SK-N-DZ (cell line): Measurements from ENCODE around the gene IL17REL.
A peak's percentile ranks its signal among the peaks of the same experiment; 100 is the strongest.

Source experiments
- DNase-seq: peaks from one replicate; pipeline ENCODE4 v3.0.0-alpha.2; 2015; ENCODE audit warnings: low spot score

The IL17REL gene

DNA sequence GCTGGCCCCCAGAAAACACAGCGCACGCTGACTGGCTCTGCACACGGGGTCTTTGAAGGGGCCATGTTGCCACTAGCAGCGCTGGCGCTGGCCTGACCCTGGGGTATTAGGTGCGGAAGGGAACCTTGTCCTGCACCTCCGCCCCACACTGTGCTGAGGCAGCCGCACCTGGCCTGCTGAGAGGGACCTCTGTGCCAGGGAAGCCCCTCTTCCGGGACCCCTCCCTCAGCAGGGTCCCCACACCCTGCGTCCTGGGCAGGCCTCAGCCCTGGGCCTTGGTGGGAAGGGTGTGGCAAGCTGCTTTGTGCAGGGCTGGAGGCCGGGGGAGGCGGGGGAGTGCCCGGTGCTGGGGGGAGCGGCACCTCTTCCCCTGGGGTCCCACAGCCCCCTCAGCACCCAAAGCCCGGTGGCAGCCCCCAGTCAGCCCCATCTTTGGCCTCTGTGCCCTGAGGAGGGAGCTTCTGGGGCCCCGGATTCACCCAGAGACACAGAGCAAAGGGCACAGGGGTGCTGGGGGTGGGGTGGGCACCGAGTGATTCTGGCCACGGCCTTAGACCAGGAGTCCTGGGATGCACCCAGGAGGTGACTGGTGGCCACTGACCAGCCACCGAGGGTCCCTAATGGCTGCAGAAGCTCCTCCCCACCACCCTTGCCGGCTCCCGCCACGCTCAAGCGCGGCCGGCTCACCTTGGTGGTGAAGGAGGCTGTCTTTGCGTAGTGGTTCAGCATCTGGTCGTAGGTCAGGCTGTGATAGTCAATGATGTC lies 34.1 kb upstream of the IL17REL start:
- no peak for DNase-seq

DNA sequence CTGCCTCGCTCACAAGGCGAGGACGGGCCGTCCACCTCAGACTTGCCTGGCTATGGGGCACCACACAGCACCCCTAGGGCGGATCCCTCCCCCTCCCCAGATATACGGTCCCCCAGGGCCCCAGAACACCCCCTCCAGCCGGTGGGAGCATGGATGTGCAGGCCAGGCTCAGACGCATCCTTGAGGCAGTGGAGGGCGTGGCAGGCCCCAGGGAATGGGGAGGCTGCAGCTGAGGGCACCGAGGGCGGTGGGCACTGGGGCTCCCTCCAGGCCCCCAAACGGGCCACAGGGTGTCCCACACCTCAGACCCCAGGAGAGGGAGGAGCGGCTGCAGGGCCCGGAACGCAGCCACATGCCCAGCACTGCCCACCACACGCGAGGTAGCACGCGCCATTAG lies 33.5 kb upstream of the IL17REL start:
- no peak for DNase-seq

DNA sequence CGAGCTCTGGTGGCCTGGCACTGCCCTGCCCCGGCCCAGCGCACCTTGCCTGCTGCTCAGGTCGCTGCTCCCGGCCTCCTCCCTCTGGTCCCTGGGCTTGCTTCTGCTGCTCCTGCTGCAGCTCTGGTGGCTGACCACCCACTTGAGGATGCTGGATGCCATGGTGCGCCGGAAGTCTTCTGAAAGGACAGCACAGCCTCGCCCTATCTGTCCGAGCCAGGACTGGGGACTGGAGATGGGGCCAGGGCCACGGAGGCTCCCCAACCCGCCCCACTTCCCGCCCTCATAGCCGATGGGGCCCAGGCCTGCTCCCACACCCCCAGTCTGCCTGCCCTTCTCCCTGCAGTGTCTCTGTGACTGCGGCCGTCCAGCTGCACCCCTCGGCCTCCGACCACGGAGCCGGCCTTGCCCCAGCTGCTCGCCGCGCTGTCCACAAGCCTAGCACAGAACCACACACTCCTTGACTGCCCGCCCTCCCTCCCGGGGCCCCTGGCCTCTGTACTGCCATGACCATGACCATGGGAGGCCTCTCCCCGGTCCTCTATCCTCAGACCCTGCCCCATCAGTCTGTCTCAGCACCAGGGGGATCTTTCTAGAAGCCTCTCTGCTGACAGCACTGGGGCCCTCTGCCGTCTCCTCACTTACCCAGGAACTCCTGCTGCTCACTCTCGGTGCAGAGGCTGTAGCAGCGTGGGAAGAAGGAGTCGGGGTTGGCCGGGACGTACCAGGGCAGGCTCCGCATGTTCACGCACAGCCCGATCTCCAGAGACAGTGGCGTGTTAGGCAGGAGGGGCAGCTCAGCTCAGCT lies 32.9 kb upstream of the IL17REL start:
- DNase-seq = no peak

DNA sequence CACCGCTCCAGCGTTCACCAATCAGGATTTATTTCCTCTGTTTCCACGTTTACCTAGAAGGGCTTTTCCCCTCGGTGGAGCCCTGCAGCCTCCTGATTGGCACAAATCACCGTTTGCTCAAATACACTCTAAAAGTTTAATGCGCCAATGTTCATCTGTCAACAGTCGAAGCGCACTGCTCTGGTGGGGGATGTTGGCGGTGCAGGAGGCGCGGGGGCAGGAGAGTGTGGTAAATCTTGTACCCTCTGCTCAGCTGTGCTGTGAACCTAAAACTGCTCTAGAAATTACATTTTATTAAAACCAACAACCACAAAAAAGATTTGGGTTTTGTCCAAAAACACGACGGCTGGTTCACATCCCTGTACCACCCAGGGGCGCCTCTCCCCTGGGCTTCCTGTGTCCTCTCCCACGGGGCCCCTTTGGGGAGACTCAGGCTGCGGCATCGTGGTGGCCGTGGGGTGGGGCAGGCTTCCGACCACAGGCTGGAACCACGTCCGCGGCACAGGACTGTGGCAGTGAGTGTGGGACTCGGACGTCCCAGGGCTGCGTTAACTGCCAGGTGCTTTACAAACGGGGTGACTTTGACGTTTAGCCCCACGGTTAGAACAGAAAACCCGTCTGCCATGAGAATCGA lies 32.0 kb upstream of the IL17REL start:
- DNase-seq = no peak

DNA sequence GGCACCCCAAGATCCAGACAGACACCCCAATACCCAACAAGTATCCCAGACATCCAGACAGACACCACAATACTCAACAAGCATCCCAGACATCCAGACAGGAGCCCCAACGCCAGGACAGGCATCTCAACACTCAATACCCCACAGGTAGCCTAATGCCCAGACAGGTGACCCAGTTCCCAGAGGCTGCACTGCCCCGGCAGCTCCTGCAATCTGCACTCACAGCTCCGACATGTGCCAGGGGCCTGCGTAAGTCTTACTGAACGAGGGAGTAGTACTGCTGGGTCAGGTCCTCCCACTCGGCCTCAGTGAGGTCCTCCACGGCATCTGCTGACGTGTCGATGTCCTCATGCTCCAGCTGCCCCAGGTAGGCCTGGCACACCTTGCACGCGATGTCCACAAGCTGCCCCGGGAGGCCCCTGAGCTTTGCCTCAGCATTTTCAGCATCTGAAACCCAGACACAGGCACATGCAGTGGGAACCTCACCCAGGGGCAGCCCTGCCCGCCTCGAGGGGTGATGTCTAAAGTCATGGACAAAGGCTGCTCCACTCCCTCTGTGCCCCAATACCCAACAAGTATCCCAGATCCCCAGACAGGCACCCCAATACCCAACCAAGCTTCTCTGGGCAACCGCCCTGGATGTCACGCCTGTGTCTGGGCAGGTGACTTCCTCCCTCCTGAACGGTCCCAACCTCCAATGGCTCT lies 28.9 kb upstream of the IL17REL start:
- DNase-seq = no peak

DNA sequence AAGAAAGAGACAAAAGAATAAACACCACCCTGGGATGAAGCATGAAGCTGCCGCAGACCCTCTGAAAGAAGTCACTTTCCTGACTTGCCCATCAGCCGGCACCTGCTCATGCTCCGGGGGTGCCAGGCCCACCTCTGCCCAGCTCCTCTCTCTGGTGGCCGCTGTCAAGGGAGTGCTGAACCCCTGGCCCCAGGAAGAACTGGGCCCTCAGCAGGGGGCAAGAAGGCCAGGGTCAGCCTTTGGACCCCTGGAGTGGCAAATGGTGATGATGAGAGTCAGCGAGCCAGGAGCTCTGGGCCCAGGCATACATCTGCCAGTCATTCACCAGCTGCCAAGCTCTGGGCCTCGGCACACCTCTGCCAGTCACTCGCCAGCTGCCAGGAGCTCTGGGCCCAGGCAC lies 28.2 kb upstream of the IL17REL start:
- no peak for DNase-seq

DNA sequence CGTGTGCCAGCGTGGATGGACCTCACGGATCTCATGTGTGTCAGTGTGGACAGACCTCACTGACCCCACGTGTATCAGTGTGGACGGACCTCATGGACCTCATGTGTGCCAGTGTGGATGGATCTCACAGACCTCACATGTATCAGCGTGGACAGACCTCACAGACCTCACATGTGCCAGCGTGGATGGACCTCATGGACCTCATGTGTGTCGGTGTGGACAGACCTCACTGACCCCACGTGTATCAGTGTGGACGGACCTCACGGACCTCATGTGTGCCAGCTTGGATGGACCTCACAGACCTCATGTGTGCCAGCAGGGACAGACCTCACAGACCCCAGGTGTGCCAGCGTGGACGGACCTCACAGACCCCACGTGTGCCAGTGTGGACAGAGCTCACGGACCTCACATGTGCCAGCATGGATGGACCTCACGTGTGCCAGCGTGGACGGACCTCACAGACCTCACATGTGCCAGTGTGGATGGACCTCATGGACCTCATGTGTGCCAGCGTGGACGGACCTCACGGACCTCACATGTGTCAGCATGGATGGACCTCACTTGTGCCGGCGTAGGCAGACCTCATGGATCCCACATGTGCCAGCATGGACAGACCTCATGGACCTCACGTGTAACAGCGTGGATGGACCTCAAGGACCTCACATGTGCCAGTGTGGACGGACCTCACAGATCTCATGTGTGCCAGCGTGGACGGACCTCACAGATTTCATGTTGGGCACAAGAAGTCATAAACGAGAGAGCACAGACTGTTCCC lies 27.3 kb upstream of the IL17REL start:
- no peak for DNase-seq

DNA sequence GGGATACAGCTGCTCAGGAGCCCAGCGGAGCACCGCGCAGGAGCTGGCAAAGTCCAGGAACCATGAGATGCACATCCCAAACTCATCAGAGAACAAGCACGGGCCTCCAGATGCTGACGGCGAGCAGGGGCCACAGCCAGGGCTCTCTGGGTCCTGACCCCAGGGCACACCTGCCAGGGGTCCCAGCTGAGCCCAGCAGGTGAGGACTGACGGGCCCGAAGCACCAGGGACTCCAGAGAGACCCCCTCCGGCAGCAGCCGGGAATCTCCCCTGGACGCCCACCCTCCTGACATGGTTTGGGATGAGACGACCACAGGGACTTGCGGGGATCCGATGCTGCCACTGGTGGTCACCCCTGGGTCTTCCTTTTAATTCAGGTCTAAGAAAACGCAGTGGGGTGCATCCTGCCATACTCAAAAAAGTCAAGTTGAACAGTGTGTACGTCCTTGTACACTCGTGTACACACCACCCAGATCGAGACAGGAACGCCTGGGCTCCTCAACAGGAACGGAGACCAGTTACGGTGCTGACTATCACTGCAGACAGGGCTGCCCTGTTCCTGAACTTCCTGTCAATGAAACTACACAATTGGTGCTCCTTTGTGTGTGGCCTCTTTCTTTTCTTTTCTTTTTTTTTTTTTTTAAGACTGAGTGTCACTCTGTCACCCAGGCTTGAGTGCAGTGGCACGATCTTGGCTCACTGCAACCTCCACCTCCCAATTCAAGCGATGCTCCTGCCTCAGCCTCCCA lies 23.6 kb upstream of the IL17REL start:
- no peak for DNase-seq

DNA sequence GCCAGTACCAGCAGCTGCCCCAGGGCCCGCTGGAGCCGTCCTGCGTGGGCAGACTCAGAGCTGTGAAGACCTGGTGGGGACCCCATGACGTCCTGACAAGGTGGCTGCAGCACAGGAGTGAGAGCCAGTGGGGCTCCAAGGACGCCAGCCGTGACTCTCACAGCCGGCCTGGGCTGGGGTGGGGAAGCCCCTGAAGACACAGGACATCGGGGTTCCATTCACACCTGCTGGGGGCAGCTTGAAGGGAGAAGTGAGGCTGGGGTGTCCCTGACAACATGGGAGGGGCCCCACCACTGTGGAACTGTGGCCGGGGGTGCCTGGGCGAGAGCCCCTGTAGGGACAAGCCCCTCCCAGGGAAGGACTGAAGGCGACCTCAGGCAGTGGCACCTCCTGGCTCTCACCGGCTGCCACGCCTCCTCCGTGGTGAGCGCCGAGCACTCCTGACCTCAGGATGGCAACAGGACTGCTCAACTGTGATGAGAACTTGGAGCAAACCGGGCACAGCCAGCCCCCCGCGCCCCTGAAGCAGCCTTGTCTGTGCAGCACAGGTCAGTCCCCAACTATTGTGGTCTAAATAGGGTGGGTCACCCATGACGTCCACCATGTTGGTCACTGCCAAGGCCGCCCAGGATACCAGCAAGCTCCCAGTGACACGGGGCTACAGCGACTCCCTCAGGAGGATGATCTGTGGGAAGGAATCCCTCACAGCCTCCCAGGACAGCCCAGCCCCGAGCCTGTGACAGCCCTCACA lies 22.7 kb upstream of the IL17REL start:
- DNase-seq = no peak

DNA sequence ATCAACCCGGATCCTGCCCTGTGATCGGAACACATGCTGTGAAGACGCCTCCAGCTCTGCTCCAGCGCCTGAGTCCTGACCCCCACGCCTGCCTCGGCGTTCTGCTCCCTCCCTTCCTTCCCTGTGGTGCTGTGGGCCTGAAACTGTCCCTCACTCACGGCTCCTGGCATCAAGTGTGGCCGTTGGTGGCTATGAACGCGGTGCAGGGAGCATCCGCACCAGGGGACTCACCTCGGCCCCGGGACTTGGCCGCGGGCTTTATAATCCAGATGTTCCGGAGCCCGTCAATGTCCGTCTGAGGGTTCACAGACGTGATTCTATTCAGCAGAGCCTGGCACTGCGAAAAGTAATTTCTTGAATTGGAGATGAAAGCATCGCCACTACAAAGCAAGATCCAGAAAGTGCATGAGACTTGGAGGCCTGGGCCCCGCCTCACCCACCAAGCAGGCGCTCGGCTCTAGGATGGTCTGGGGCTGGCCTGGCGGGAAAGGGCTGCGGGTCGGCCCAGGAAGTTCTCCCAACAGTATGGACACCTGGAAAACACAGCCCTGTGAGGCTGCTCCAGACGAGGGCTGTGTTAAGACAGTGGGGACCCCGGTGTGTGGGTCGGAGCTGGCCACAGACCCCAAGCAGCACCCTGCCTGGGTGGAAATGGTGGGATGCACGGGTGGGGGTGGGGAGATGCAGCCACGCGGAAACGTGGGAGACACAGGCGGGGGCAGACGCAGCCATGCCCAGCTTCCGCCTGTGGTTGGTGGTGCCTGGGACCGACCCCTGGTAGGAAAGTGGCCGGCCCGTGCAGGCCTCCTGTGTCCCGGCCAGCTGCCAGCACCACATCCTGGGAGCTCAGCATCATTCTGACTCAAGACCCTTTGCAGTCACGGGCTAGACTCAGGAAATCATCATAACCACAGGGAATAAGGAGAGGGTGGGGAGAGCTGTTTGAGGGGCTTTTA lies 21.8 kb upstream of the IL17REL start:
- no peak for DNase-seq

DNA sequence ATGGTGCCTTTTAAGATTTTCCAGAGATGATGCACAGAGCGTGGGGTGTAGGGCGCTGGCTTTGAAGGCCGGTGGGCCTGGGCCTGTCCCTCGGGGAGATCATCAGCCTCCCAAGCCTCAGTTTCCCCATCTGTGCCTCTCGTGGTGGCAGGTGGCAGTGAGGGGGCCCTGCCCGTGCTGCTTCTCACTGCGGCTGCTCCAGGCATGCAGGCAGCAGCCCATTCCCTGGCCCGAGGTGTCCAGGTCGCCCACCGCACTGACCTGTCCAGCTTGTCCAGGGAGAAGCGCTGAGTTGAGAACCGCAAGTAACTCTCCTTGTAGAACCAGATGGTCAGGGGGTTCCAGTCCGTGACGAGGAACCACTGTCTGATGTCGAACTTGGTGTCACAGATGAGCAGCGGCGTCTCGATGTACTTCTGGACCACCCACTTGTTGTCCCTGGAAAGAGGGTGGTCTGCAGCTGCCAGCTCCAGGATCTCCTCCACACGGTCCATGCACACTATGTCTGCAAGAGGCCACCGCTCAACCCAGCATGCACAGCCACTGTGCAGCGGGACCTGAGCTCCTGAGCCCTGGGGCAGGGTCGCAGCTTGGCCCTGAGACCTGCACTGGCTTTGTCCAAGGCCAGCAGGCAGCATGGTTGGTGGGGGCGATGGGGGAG lies 20.5 kb upstream of the IL17REL start:
- no peak for DNase-seq

DNA sequence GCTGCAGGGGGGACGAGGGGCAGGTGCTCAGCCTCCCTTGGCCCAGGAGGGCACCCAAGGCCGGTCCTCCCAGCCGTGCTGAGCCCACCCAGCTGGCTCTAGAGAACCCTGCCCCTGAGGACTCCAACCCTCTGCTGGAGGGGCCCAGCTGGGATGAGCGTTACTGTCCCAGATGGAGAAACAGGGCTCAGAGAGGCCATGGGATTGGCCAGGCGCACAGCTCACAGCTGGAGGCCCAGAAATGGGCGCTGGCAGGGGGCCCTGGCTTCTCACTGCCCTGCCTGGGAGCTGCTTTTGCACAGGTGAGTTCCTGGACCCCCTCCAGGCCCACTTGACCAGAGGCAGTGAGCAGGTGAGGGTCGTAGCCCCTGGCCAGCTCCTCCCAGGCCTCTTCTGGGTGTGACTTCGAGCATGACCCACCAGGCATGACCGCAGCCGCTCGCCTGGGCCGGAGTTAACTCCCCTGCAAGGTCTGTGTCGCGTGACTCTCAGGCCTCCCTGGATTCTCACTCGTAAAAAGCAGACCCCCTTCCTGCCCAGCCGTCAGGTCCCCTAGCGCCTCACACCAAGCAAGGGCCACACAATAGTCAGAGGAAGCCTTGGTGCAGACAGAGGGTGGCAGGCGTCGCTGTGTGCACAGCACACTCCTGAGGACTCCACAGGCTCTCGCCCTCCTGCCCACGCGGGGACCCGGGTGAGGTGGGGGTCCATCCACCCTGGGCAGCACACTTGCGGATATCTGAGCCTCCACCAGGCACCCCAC lies 19.7 kb upstream of the IL17REL start:
- DNase-seq = no peak

DNA sequence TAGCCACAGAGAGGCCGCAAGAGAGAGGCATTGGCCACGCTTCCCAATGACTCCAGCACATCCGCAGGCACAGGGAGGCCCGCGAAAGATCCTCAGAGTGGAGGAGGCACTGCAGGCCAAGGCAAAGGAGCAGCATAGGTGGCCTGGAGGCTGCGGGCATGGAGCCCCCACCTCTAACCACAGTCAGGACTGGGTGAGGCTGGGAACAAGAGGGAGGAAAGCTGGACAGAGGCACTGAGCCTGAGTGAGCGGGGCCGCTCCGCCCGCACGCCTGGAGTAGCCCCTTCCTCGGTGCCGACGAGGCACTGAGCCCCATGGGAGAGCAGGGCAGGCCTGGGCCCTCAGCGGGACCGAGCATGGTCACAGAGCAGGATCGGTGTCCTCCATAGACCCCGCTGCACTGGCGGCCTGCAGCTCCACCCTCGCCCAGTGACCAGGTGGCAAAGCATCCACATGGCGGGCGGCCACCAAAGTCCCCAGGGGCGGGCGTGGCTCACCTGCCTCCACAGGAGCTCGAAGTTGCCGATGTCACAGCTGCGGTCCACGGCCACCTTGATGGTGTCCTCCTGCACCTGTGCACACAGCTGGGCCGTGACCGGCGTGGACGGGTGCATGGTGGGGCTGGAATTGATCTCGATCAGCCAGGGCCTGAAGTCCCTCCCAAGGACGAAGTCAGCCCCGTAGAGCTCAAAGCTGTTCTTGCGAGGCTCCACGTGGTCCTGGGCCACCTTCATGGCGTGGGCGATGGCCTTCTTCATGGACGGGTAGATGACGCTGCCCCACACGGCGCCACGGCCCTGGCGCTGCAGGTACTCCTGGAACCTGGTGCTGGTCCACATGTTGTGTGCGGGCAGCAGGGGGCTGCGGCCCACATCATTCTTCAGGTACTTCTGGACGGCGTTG lies 18.9 kb upstream of the IL17REL start:
- no peak for DNase-seq

DNA sequence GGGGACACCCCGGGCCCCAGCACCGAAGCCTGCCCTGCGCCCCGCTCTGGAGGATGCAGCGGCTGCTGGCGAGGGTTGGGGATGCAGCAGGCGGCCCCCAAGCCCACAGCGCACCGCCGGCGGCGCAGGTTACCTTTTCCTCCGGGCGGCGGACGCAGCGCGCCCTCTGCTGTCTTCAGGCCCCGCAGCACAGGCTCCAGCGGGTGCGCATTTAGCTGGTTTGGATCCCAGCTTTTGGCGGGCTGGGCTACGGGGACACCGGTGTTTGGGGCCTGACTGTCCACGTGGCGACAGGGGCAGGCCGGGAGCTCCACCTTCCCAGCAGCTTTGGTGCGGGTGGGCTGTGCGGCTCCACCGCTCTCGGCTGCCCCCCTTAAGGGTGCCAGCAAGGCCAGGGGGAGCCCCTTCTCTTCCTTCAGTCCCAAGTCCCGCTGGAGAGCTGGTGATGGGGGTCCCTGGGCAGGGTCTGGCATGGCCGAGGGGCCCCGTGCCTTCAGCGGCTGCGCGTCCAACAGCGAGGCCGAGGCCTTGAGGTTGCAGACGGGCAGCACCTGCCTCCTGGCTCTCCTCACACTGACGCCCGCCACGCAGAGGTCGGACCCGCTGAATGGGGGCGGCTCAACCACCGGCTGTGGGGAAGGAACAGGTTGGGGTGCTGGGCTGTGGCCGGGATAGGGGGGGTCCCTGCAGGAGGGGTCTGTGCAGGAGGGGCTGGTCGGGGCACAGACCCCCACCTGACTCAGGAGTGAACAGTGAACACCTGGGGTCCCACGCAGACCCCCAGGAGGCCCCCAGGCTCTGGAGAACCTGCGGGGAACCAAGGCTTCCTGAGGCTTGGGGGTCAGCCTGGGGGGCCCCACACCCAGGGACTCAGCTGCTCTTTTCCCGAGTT lies 18.0 kb upstream of the IL17REL start:
- peak; percentile 56 for DNase-seq
